Endometrial microvascular endothelial cells (primary cell): ENCODE data around the gene EBI3. TPM values are rescaled to one million over a fixed set of nuclear protein-coding genes. Genes with fewer than 3 reads are reported as not detected.
"Not testable (repeated sequence)": the region's sequence is repeated elsewhere in the genome, so short reads cannot be mapped to it uniquely, and the experiment has no call there.

Source experiments
- in situ Hi-C: cut with HindIII; loops from 2 replicates; pipeline ENCODE4 v1.10.0; 2017; ENCODE audit warnings: low sequenced_read_pairs, low pct_unique_long_range_greater_than_20kb; ENCODE audit errors: inconsistent ontology term
- total RNA-seq: library from RNA; depleted of rRNA; stranded (reverse); fragments of >200 nt; gene quantifications from one replicate; pipeline ENCODE4 v1.2.3, GENCODE V29; 2015; ENCODE audit errors: inconsistent ontology term

EBI3 gene
- total RNA-seq, 1 donor from 2014 or later, result 1.1 TPM

GRCh38 chr19:4198467-4199126 is 30.7 kb upstream of the EBI3 start:
- in situ Hi-C loops, result no loop called here

DNA sequence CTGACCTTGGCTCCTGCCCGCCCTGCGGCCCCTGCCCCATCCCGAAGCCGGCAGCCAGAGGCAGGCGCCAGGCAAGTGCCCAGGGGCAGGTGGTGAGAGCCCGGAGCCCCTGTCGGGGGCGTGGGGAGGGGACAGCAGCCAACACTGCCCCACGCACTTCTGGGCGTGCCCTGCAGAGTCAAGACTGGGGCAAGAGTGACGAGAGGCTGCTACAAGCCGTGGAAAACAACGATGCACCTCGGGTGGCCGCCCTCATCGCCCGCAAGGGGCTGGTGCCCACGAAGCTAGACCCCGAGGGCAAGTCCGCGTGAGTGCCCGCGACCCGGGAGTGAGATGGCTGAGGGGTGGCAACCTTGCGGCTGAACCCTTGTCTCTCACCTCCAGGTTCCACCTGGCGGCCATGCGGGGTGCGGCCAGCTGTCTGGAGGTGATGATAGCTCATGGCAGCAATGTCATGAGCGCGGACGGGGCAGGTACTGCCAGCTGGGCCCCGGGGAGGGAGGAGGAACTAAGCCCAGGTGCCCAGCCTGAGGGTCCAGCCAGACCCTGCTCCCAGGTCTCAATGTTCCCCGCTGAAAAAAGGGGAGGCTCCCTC is 29.5 kb upstream of the EBI3 start:
- in situ Hi-C loops, result no loop called here

GRCh38 chr19:4200940-4201542 is 28.3 kb upstream of the EBI3 start:
- in situ Hi-C loops, result no loop called here

DNA sequence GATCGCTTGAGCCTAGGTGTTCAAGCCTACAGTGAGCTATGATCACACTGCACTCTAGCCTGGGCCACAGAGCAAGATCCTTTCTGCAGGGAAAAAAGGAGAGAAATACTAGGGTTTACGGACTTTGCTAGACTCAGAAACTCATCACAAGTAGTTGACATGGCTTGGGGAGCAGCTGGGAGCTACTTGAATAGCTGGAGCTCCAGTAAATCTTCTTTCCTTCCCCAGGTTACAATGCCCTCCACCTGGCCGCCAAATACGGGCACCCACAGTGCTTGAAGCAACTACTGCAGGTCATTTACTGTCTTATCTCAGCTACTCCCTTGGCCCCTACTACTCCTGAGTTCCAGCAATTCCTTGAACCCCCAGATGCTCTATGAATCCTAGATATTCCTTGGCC is 27.5 kb upstream of the EBI3 start:
- in situ Hi-C loops, result no loop called here

- in situ Hi-C loops, result no loop called here
Observed at GRCh38 chr19:4206818-4207484, 22.4 kb upstream of the EBI3 start.

GRCh38 chr19:4208385-4209094 is 20.8 kb upstream of the EBI3 start:
- in situ Hi-C loops, result no loop called here

GRCh38 chr19:4210166-4210731 is 19.1 kb upstream of the EBI3 start:
- in situ Hi-C loops, result no loop called here

- in situ Hi-C loops, result no loop called here
Observed at GRCh38 chr19:4213116-4213515, 16.2 kb upstream of the EBI3 start.

DNA sequence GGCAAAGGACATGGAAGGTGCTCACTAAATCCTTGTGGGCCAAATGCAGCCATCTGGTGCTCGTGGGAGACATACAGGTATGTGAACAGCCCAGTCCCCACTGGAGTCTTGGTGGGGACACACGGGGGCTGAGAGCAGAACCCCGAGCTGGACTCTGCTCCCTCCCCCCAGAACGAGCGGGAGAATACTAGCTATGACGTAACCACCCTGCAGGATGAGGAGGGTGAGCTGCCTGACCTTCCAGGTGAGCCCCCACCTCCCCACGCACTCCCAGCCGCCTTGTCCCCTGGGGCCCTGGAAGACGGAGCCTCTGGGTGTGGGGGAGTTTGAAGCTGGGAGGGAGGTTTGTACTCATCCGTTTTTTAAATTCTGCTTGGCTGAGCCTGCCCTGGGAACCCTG is 13.5 kb upstream of the EBI3 start:
- in situ Hi-C loops, result no loop called here

DNA sequence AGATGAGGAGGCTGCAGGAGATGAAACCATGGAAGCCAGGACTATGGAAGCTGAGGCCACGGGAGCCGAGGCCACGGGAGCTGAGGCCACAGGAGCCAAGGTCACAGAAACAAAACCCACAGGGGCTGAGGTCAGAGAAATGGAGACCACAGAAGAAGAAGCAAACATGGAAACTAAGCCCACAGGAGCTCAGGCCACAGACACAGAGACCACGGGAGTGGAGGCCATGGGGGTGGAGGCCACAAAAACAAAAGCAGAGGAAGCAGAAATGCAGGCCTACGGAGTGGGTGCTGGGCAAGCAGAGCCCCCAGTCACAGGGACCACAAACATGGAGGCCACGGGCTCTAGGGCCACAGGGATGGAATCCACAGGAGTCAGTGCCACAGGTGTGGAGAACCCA is 12.5 kb upstream of the EBI3 start:
- in situ Hi-C loops, result no loop called here

GRCh38 chr19:4217429-4218264 is 11.7 kb upstream of the EBI3 start:
- in situ Hi-C loops, result no loop called here

DNA sequence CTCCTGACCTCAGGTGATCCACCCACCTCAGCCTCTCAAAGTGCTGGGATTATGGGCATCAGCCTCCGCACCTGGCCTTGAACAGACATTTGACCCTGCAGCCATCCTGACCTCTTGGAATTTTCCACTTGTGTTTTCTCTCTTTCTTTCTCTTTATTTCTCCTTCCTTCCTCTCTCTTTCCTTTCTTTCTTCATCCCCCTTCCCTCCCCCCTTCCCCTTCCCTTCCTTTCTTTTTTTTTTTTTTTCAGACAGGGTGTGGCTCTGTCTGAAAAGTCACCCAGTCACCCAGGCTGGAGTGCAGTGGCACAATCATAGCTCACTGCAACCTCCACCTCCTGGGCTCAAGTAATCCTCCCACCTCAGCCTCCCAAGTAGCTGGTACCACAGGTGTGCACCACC is 10.8 kb upstream of the EBI3 start:
- in situ Hi-C loops, result not testable (repeated sequence)

DNA sequence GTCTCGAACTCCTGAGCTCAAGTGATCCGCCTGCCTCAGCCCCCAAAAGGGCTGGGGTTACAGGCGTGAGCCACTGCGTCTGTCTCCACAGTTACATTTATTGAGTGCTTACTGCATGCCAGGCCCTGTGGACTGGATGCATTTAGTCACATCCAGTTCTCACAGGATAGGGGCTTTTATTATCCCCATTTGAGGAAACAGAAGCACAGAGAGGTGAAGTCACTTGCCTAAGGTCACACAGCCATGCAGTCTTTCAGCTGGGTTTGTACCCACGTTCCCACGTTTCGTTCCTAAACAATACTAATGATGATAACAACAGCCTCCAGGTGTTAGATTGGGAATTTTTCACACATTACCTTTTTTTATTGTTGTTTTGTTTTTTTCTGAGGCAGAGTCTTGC is 9.1 kb upstream of the EBI3 start:
- in situ Hi-C loops, result no loop called here

DNA sequence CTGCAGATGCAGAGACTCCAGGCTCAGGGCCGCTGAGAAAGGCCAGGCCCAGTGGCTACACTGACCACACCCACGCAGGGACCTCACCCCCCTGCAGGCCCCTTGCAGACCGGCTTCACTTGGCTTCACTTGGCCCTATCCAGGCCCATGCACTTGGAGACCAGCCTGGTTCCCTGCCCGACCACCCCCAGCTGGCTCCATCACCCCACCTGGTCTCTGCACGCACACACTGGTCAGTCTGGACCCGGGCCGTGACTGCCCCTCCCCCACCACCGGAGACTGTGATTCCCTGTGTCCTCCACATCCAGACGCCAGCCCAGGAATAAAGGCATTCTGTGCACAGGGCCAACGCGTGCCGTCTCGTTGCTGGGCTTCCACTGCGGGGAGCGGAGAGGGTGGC is 4.9 kb upstream of the EBI3 start:
- in situ Hi-C loops, result no loop called here

DNA sequence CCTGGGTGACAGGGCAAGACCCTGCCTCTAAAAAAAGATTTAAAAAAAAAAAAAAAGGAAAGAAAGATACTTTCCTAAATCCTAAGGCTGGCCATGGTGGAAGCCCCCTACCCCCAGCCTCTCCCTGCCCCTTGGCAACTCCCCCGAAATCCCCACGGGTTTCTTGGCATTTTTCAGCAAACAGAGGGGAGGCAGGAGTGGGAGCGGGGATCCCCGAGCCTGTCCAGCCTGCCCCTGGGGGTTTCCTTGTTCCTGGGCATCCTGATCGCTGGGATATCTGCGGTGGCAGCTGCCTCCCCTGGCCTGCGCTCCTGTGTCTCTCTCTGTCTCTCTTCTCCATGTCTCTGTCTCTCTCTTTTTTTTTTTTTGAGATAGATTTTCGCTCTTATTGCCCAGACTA is 3.4 kb upstream of the EBI3 start:
- in situ Hi-C loops, result no loop called here

DNA sequence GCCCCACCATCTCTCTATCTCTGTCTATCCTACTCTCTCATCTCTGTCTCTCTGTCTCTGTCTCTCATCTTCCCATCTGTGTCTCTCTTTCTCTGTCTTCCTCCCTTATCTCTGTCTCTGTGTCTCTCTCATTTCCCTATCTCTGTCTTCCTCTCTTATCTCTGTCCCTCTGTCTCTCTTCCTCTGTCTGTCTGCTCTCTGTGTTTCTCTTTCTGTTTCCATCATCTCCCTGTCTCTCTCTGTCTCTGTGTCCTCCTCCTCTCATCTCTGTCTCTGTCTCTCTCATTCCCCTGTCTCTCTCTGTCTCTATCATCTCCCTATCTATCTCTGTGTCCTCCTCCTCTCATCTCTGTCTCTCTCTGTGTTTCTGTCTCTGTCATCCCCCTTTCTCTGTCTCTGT is 1.6 kb upstream of the EBI3 start:
- in situ Hi-C loops, result no loop called here

DNA sequence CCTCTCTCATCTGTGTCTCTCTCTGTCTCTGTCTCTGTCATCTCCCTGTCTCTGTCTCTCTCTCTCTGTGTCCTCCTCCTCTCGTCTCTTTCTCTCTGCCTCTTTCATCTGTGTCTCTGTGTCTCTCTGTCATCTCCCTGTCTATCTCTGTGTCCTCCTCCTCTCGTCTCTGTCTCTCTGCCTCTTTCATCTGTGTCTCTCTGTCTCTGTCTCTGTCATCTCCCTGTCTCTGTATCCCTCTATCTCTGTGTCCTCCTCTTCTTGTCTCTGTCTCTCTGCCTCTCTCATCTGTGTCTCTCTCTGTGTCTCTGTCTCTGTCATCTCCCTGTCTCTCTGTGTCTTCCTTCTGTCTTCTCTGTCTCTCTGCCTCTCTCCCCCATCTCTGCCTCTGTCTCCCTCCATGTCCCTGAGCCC is 551 bp upstream of the EBI3 start:
- in situ Hi-C loops, result no loop called here

GRCh38 chr19:4230237-4230636 is 914 bp downstream of the EBI3 start:
- in situ Hi-C loops, result not testable (repeated sequence)
